UCSD-AML1 (cell line): ENCODE results near the gene ITGB5.

Experiments used
- DNase-seq: peaks from one replicate; lab custom pipeline; 2025; ENCODE audit not compliant: unreplicated experiment; lab: John Stamatoyannopoulos, UW

The ITGB5 gene

GRCh38 chr3:124862006-124862405 is 25.2 kb downstream of the ITGB5 start:
- DNase-seq: no peak

- no peak for DNase-seq
These were observed 26.1 kb downstream of the ITGB5 start for GRCh38 chr3:124861041-124861440.

GRCh38 chr3:124860599-124860998 is 26.6 kb downstream of the ITGB5 start:
- no peak for DNase-seq

- no peak for DNase-seq
These were observed 28.1 kb downstream of the ITGB5 start for GRCh38 chr3:124859025-124859424.

GRCh38 chr3:124858275-124858674 is 28.9 kb downstream of the ITGB5 start:
- no peak for DNase-seq

- no peak for DNase-seq
These were observed 30.5 kb downstream of the ITGB5 start for GRCh38 chr3:124856677-124857076.

GRCh38 chr3:124854009-124854408 is 33.2 kb downstream of the ITGB5 start:
- no peak for DNase-seq

GRCh38 chr3:124853446-124853845 is 33.7 kb downstream of the ITGB5 start:
- no peak for DNase-seq

GRCh38 chr3:124851905-124852304 is 35.3 kb downstream of the ITGB5 start:
- no peak for DNase-seq

GRCh38 chr3:124851136-124851535 is 36.0 kb downstream of the ITGB5 start:
- no peak for DNase-seq

- DNase-seq: no peak
These were observed 36.5 kb downstream of the ITGB5 start for GRCh38 chr3:124850633-124851032.

- no peak for DNase-seq
These were observed 37.0 kb downstream of the ITGB5 start for GRCh38 chr3:124850212-124850611.

GRCh38 chr3:124848300-124848699 is 38.9 kb downstream of the ITGB5 start:
- no peak for DNase-seq

- no peak for DNase-seq
These were observed 39.3 kb downstream of the ITGB5 start for GRCh38 chr3:124847863-124848262.

- no peak for DNase-seq
These were observed 40.1 kb downstream of the ITGB5 start for GRCh38 chr3:124847051-124847450.

GRCh38 chr3:124846189-124846588 is 41.0 kb downstream of the ITGB5 start:
- no peak for DNase-seq

- DNase-seq: no peak
These were observed 41.8 kb downstream of the ITGB5 start for GRCh38 chr3:124845406-124845805.

- DNase-seq: no peak
These were observed 43.5 kb downstream of the ITGB5 start for GRCh38 chr3:124843506-124844177.

- no peak for DNase-seq
These were observed 44.1 kb downstream of the ITGB5 start for GRCh38 chr3:124843047-124843446.

GRCh38 chr3:124841517-124841916 is 45.6 kb downstream of the ITGB5 start:
- DNase-seq: no peak

- DNase-seq: no peak
These were observed 46.8 kb downstream of the ITGB5 start for GRCh38 chr3:124840331-124840730.

- no peak for DNase-seq
These were observed 47.3 kb downstream of the ITGB5 start for GRCh38 chr3:124839896-124840295.

GRCh38 chr3:124838963-124839362 is 48.2 kb downstream of the ITGB5 start:
- DNase-seq: no peak
